H9 (cell line): ENCODE data around the gene ACACB. TPM values are rescaled to one million over a fixed set of nuclear protein-coding genes. Genes with fewer than 3 reads are reported as not detected.

ENCODE experiments used
- DNase-seq: peaks from one replicate; pipeline ENCODE4 v3.0.0-alpha.2; 2017
- H2AFZ ChIP-seq: one replicate; pipeline ENCODE4 v1.6.1; 2013; ENCODE audit warnings: mild to moderate bottlenecking, low read length, control low read depth, moderate library complexity
- H2AK5ac ChIP-seq: 2 replicates; pipeline ENCODE4 v1.6.1; 2013; ENCODE audit warnings: low read length, control low read depth, mixed read lengths; ENCODE audit not compliant: insufficient read length
- H2BK120ac ChIP-seq: one replicate; pipeline ENCODE4 v1.6.1; 2013; ENCODE audit warnings: low read depth, mild to moderate bottlenecking, low read length, control low read depth, inconsistent platforms; ENCODE audit not compliant: poor library complexity, severe bottlenecking
- H2BK12ac ChIP-seq: 2 replicates; pipeline ENCODE4 v1.6.1; 2013; ENCODE audit warnings: low read length, control low read depth, mixed read lengths, low read depth; ENCODE audit not compliant: insufficient read length
- H2BK15ac ChIP-seq: 2 replicates; pipeline ENCODE4 v1.6.1; 2013; ENCODE audit warnings: low read depth, low read length, control low read depth
- H2BK20ac ChIP-seq: one replicate; pipeline ENCODE4 v1.6.1; 2013; ENCODE audit warnings: low read depth, mild to moderate bottlenecking, low read length, control low read depth, inconsistent platforms; ENCODE audit not compliant: poor library complexity, severe bottlenecking
- H2BK5ac ChIP-seq: 2 replicates; pipeline ENCODE4 v1.6.1; 2013; ENCODE audit warnings: low read length, control low read depth, mixed read lengths; ENCODE audit not compliant: insufficient read length
- H3K14ac ChIP-seq: 2 replicates; pipeline ENCODE4 v1.6.1; 2013; ENCODE audit warnings: low read length, control low read depth; ENCODE audit not compliant: insufficient read depth
- H3K18ac ChIP-seq: 2 replicates; pipeline ENCODE4 v1.6.1; 2013; ENCODE audit warnings: low read depth, mild to moderate bottlenecking, mixed read lengths, low read length, control low read depth; ENCODE audit not compliant: insufficient read length
- H3K23ac ChIP-seq: 2 replicates; pipeline ENCODE4 v1.6.1; 2013; ENCODE audit warnings: low read length, control low read depth, mixed read lengths, low read depth; ENCODE audit not compliant: insufficient read length
- H3K23me2 ChIP-seq: 2 replicates; pipeline ENCODE4 v1.6.1; 2013; ENCODE audit warnings: low read depth, mild to moderate bottlenecking, mixed read lengths, low read length, control low read depth; ENCODE audit not compliant: insufficient read length, poor library complexity, severe bottlenecking
- H3K27ac ChIP-seq: 2 replicates; pipeline ENCODE4 v1.5.1; 2013; ENCODE audit warnings: low read length, control low read depth, mixed read lengths, low read depth; ENCODE audit not compliant: insufficient read length
- H3K27me3 ChIP-seq: 2 replicates; pipeline ENCODE4 v1.6.1; 2013; ENCODE audit warnings: low read length, control low read depth, inconsistent platforms; ENCODE audit not compliant: insufficient read depth
- H3K4ac ChIP-seq: 2 replicates; pipeline ENCODE4 v1.6.1; 2013; ENCODE audit warnings: low read depth, mild to moderate bottlenecking, control low read depth, inconsistent platforms, low read length, moderate library complexity
- H3K4me1 ChIP-seq: 2 replicates; pipeline ENCODE4 v1.6.1; 2013; ENCODE audit warnings: low read length, control low read depth, inconsistent platforms; ENCODE audit not compliant: insufficient read depth
- H3K4me2 ChIP-seq: 2 replicates; pipeline ENCODE4 v1.6.1; 2013; ENCODE audit warnings: low read length, control low read depth, mixed read lengths; ENCODE audit not compliant: insufficient read length, insufficient read depth
- H3K56ac ChIP-seq: 2 replicates; pipeline ENCODE4 v1.6.1; 2013; ENCODE audit warnings: low read depth, mild to moderate bottlenecking, mixed read lengths, low read length, control low read depth; ENCODE audit not compliant: insufficient read length
- H3K79me1 ChIP-seq: 2 replicates; pipeline ENCODE4 v1.6.1; 2013; ENCODE audit warnings: low read depth, mild to moderate bottlenecking, moderate library complexity, low read length, control low read depth, inconsistent platforms; ENCODE audit not compliant: insufficient read depth, poor library complexity, severe bottlenecking
- H3K79me2 ChIP-seq: 2 replicates; pipeline ENCODE4 v1.6.1; 2013; ENCODE audit warnings: low read length, control low read depth, inconsistent platforms; ENCODE audit not compliant: insufficient read depth
- H3K9ac ChIP-seq: 2 replicates; pipeline ENCODE4 v1.6.1; 2013; ENCODE audit warnings: low read length, control low read depth, mixed read lengths; ENCODE audit not compliant: insufficient read length; ENCODE audit errors: extremely low read depth
- H3K9me3 ChIP-seq: one replicate; pipeline ENCODE4 v1.6.1; 2013; ENCODE audit warnings: low read depth, low read length, inconsistent platforms; ENCODE audit not compliant: control insufficient read depth
- H3T11ph ChIP-seq: one replicate; pipeline ENCODE4 v1.6.1; 2013; ENCODE audit warnings: mild to moderate bottlenecking, low read length, control low read depth, inconsistent platforms
- H4K20me1 ChIP-seq: one replicate; pipeline ENCODE4 v1.6.1; 2013; ENCODE audit not compliant: control insufficient read depth, insufficient read length, insufficient read depth
- H4K5ac ChIP-seq: 2 replicates; pipeline ENCODE4 v1.6.1; 2013; ENCODE audit warnings: low read depth, mild to moderate bottlenecking, mixed read lengths, low read length, control low read depth; ENCODE audit not compliant: insufficient read length
- H4K8ac ChIP-seq: replicated peaks from 2 replicates; pipeline ENCODE4 v1.6.1; 2013; ENCODE audit warnings: low read length, control low read depth, mixed read lengths, low read depth; ENCODE audit not compliant: insufficient read length
- H4K91ac ChIP-seq: 2 replicates; pipeline ENCODE4 v1.6.1; 2013; ENCODE audit warnings: low read depth, mild to moderate bottlenecking, moderate library complexity, mixed read lengths, low read length, control low read depth; ENCODE audit not compliant: insufficient read length
- H3K27ac Mint-ChIP-seq, 3 experiments: 2 replicates in 2 of 3; 3 replicates in 1 of 3; pipeline ENCODE4 v1.8.0; 2020 to 2021; ENCODE audit warnings: mixed read lengths in 3 of 3, mild to moderate bottlenecking in 1 of 3, moderate library complexity in 1 of 3
- H3K27me3 Mint-ChIP-seq: 2 replicates; pipeline ENCODE4 v1.8.0; 2021; ENCODE audit warnings: low read depth, mild to moderate bottlenecking, moderate library complexity, mixed read lengths
- H3K36me3 Mint-ChIP-seq, 3 experiments: 2 replicates in 2 of 3; 3 replicates in 1 of 3; pipeline ENCODE4 v1.8.0; 2020 to 2021; ENCODE audit warnings: low read depth in 3 of 3, mixed read lengths in 3 of 3; ENCODE audit not compliant: insufficient read depth in 1 of 3
- H3K4me1 Mint-ChIP-seq, 2 experiments: 2 replicates each; pipeline ENCODE4 v1.8.0; 2020; ENCODE audit warnings: mixed read lengths in 2 of 2
- H3K4me3 Mint-ChIP-seq, 2 experiments: 2 replicates in 1 of 2; 3 replicates in 1 of 2; pipeline ENCODE4 v1.8.0; 2020 to 2021; ENCODE audit warnings: mild to moderate bottlenecking in 2 of 2, mixed read lengths in 2 of 2, moderate library complexity in 1 of 2
- H3K9me3 Mint-ChIP-seq, 2 experiments: 2 replicates in 1 of 2; 3 replicates in 1 of 2; pipeline ENCODE4 v1.8.0; 2020; ENCODE audit warnings: mild to moderate bottlenecking in 2 of 2, mixed read lengths in 2 of 2, moderate library complexity in 1 of 2
- WGBS: extraction: QIAGEN DNeasy Blood & Tissue Kit; methylation state at CpG from one replicate; pipeline ENCODE4 v1.1.7; 2013; ENCODE audit warnings: missing lambda C conversion rate, low lambda C conversion rate, mixed read lengths; ENCODE audit not compliant: insufficient read length; ENCODE audit errors: extremely low coverage; 5-methylcytosine and 5-hydroxymethylcytosine counted together
- total RNA-seq: library from RNA; stranded (reverse); gene quantifications from 2 replicates; pipeline ENCODE4 v1.2.1, GENCODE V29; 2021
- TF ChIP-seq, protein P1 (sequence below): fragments of 200-600 bp; sonication (generic); conservative IDR thresholded peaks from 3 replicates; pipeline ENCODE4 v1.8.0; 2021; ENCODE audit warnings: antibody characterized with exemption, mild to moderate bottlenecking

ACACB gene
- total RNA-seq, 1 experiment from 2014 or later: 14.2 TPM

DNA sequence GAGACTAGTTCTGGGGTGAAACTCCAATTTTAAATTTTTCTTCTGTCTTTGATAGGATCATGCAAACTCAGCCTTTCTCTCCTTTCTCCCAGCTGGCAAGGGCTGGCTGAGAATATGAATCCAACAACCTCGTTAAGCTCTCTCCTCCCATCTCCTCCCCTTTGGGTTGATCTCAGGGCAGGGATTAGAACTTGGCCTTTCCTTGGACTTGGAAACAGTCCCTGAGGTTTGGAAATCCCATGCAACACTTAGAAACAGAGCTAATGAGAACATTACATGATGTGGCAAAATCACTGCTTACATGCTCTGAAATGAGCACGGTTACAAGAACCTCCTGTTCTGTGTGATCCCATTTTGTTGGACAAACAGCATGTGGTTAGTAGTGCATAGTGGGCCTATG is 31.6 kb downstream of the ACACB start:
- no peaks in the 10 kb centered on the region for H3K27me3 ChIP-seq
- no peak overlapping the region for H2BK5ac ChIP-seq
- H3K79me2 ChIP-seq: no peaks in the 10 kb centered on the region
- TF ChIP-seq, protein P1, sequence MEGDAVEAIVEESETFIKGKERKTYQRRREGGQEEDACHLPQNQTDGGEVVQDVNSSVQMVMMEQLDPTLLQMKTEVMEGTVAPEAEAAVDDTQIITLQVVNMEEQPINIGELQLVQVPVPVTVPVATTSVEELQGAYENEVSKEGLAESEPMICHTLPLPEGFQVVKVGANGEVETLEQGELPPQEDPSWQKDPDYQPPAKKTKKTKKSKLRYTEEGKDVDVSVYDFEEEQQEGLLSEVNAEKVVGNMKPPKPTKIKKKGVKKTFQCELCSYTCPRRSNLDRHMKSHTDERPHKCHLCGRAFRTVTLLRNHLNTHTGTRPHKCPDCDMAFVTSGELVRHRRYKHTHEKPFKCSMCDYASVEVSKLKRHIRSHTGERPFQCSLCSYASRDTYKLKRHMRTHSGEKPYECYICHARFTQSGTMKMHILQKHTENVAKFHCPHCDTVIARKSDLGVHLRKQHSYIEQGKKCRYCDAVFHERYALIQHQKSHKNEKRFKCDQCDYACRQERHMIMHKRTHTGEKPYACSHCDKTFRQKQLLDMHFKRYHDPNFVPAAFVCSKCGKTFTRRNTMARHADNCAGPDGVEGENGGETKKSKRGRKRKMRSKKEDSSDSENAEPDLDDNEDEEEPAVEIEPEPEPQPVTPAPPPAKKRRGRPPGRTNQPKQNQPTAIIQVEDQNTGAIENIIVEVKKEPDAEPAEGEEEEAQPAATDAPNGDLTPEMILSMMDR: no peak
- no peak overlapping the region for H3K4me2 ChIP-seq
- no peak overlapping the region for H2BK120ac ChIP-seq
- no peaks in the 10 kb centered on the region for H3K4me1 ChIP-seq
- Mint-ChIP-seq H3K36me3 (no peaks in the 10 kb centered on the region), H3K4me1 (no peaks in the 10 kb centered on the region), H3K4me3 (no peak overlapping the region), H3K9me3 (no peaks in the 10 kb centered on the region), H3K27me3 (peaks cover 11% of the 10 kb centered on the region), H3K27ac (no peak overlapping the region)
- no peak overlapping the region for H4K8ac ChIP-seq
- no peak overlapping the region for H3K14ac ChIP-seq
- no peak overlapping the region for H2BK20ac ChIP-seq
- no peak overlapping the region for H2BK12ac ChIP-seq
- WGBS: no CpG with 5 or more reads among the region's 2 CpGs
- H3K4ac ChIP-seq: no peak overlapping the region
- no peak overlapping the region for H3K18ac ChIP-seq
- no peak overlapping the region for H2BK15ac ChIP-seq
- no peak overlapping the region for H4K91ac ChIP-seq
- no peak overlapping the region for H3K27ac ChIP-seq
- H4K20me1 ChIP-seq: no peaks in the 10 kb centered on the region
- H2AK5ac ChIP-seq: no peak overlapping the region
- H3K79me1 ChIP-seq: no peaks in the 10 kb centered on the region
- H4K5ac ChIP-seq: no peak overlapping the region
- H3K9ac ChIP-seq: no peak overlapping the region
- H3K56ac ChIP-seq: no peak overlapping the region
- no peak overlapping the region for H2AFZ ChIP-seq
- no peak overlapping the region for H3K23ac ChIP-seq
- no peaks in the 10 kb centered on the region for H3K9me3 ChIP-seq
- no peaks in the 10 kb centered on the region for H3K23me2 ChIP-seq
- no peak overlapping the region for H3T11ph ChIP-seq
- DNase-seq: no peak
